GM12878 (cell line): Measurements from ENCODE around the gene WTAP. TPM values are rescaled to one million over a fixed set of nuclear protein-coding genes. Genes with fewer than 3 reads are reported as not detected.

ENCODE experiments used
- ATAC-seq: fragments of 200-7000 bp; cut with Tn5 transposase; 3 replicates; pipeline ENCODE4 v1.9.1; 2020; ENCODE audit warnings: mild to moderate bottlenecking, moderate library complexity
- BruUV-seq: library from RNA; stranded (reverse); fragments of 400-500 nt; replicated peaks from 2 replicates; lab custom pipeline; 2021; lab: Mats Ljungman, UMichigan
- CTCF ChIA-PET: fragments of 300-600 bp; sonication (Branson Sonifier 250); formaldehyde crosslinking; extraction: SDS; loops from one replicate; lab custom pipeline; 2021; ENCODE audit warnings: inconsistent platforms; lab: Yijun Ruan, JAX
- POLR2A ChIA-PET: fragments of 350-600 bp; formaldehyde crosslinking; extraction: SDS; loops from one replicate; lab custom pipeline; 2021; ENCODE audit warnings: inconsistent platforms; lab: Charles Lee
- RAD21 ChIA-PET: fragments of 300-600 bp; sonication (Branson Sonifier 250); formaldehyde crosslinking; loops from one replicate; lab custom pipeline; 2023; ENCODE audit warnings: antibody characterized with exemption; ENCODE audit not compliant: unreplicated experiment; lab: Charles Lee
- SMC1A ChIA-PET: fragments of 300-600 bp; sonication (Branson Sonifier 250); formaldehyde crosslinking; loops from one replicate; lab custom pipeline; 2023; ENCODE audit not compliant: unreplicated experiment, uncharacterized antibody; lab: Charles Lee
- DNase-seq: peaks from one replicate; pipeline ENCODE4 v3.0.0-alpha.2; 2011; ENCODE audit warnings: low read depth, low spot score
- FAIRE-seq: peaks from 3 replicates; lab custom pipeline; 2011; peaks lifted over from hg19 to GRCh38; lab: Jason Lieb, UNC
- H2AFZ ChIP-seq: 2 replicates; pipeline ENCODE4 v1.6.0; 2011; ENCODE audit warnings: low read depth, low read length, control low read depth; ENCODE audit not compliant: control insufficient read depth
- H3K27ac ChIP-seq: 2 replicates; pipeline ENCODE4 v1.5.1; 2011; ENCODE audit warnings: control low read depth; ENCODE audit not compliant: control insufficient read depth, insufficient read depth
- H3K27me3 ChIP-seq, 2 experiments: replicated peaks in 1 of 2; 2 replicates each; pipeline versions ENCODE4 v1.6.0 to v1.6.1; 2011; ENCODE audit warnings: low read length in 1 of 2; ENCODE audit not compliant: control insufficient read depth in 2 of 2, insufficient read depth in 2 of 2
- H3K36me3 ChIP-seq, 2 experiments: 2 replicates each; pipeline ENCODE4 v1.5.1; 2011; ENCODE audit warnings: low read length in 1 of 2; ENCODE audit not compliant: control insufficient read depth in 2 of 2, insufficient read depth in 2 of 2
- H3K4me1 ChIP-seq: 2 replicates; pipeline ENCODE4 v1.6.1; 2011; ENCODE audit warnings: mild to moderate bottlenecking, low read length, moderate library complexity, mixed read lengths; ENCODE audit not compliant: control insufficient read depth, insufficient read depth
- H3K4me2 ChIP-seq: 2 replicates; pipeline ENCODE4 v1.6.0; 2011; ENCODE audit warnings: control low read depth; ENCODE audit not compliant: control insufficient read depth, insufficient read depth
- H3K4me3 ChIP-seq: fragments of 200-600 bp; sonication (generic); 2 replicates; pipeline ENCODE4 v1.5.1; 2016
- H3K79me2 ChIP-seq: 2 replicates; pipeline ENCODE4 v1.6.0; 2011; ENCODE audit warnings: low read length; ENCODE audit not compliant: control insufficient read depth, insufficient read depth
- H3K9ac ChIP-seq: 2 replicates; pipeline ENCODE4 v1.8.0; 2011; ENCODE audit warnings: low read length, control low read depth, mixed read lengths; ENCODE audit not compliant: control insufficient read depth, insufficient read depth
- H3K9me3 ChIP-seq: replicated peaks from 3 replicates; pipeline ENCODE4 v1.5.1; 2011; ENCODE audit warnings: mild to moderate bottlenecking, low read length; ENCODE audit not compliant: control insufficient read depth, insufficient read depth
- H4K20me1 ChIP-seq: 2 replicates; pipeline ENCODE4 v1.6.0; 2011; ENCODE audit not compliant: control insufficient read depth, insufficient read depth
- ASH2L ChIP-seq: fragments of 300-600, 200-600 bp; sonication (generic); IDR thresholded peaks from 2 replicates; pipeline ENCODE4 v1.6.1; 2017; ENCODE audit warnings: low read depth, mild to moderate bottlenecking, borderline replicate concordance
- BACH1 ChIP-seq: fragments of 450-650 bp; IDR thresholded peaks from 2 replicates; pipeline ENCODE4 v1.6.1; 2017; ENCODE audit warnings: mild to moderate bottlenecking, borderline replicate concordance
- BMI1 ChIP-seq: fragments of 450-650 bp; IDR thresholded peaks from 2 replicates; pipeline ENCODE4 v1.6.1; 2016; ENCODE audit warnings: mild to moderate bottlenecking, moderate library complexity, borderline replicate concordance
- BRCA1 ChIP-seq: IDR thresholded peaks from 2 replicates; pipeline ENCODE4 v1.6.1; 2011; ENCODE audit warnings: low read depth, low read length, improper control_type of control experiment
- CBX3 ChIP-seq: fragments of 200-600 bp; sonication (generic); IDR thresholded peaks from 2 replicates; pipeline ENCODE4 v1.6.1; 2016; ENCODE audit warnings: low read depth, borderline replicate concordance
- CREM ChIP-seq: IDR thresholded peaks from 2 replicates; pipeline ENCODE4 v1.6.1; 2014; ENCODE audit warnings: antibody characterized with exemption, low read depth
- ESRRA ChIP-seq: IDR thresholded peaks from 2 replicates; pipeline ENCODE4 v1.6.1; 2012; ENCODE audit warnings: mild to moderate bottlenecking, low read length, improper control_type of control experiment
- GABPA ChIP-seq: IDR thresholded peaks from 2 replicates; pipeline ENCODE4 v1.6.1; 2014; ENCODE audit warnings: antibody characterized with exemption, low read depth, mild to moderate bottlenecking, inconsistent platforms
- IKZF2 ChIP-seq, 2 experiments: fragments of 450-650 bp; IDR thresholded peaks; 2 replicates each; pipeline ENCODE4 v1.6.1; 2017; ENCODE audit warnings: mild to moderate bottlenecking in 2 of 2, moderate library complexity in 2 of 2
- JUND ChIP-seq: IDR thresholded peaks from 2 replicates; pipeline ENCODE4 v1.6.1; 2012; ENCODE audit warnings: low read depth, mild to moderate bottlenecking, low read length, improper control_type of control experiment, moderate library complexity
- MTA3 ChIP-seq: IDR thresholded peaks from 2 replicates; pipeline ENCODE4 v1.6.1; 2012; ENCODE audit warnings: low read length, inconsistent platforms, borderline replicate concordance
- MXI1 ChIP-seq: fragments of 150-350 bp; IDR thresholded peaks from 2 replicates; pipeline ENCODE4 v1.6.1; 2011; ENCODE audit warnings: low read depth, mild to moderate bottlenecking, inconsistent platforms, low read length, improper control_type of control experiment
- NR2C2 ChIP-seq: IDR thresholded peaks from 2 replicates; pipeline ENCODE4 v1.6.1; 2011; ENCODE audit warnings: borderline replicate concordance, low read depth; ENCODE audit not compliant: control insufficient read depth, insufficient read length
- SUZ12 ChIP-seq: fragments of 200-600 bp; sonication (generic); IDR thresholded peaks from one replicate; pipeline ENCODE4 v1.6.1; 2018; ENCODE audit warnings: antibody characterized with exemption, mild to moderate bottlenecking; ENCODE audit not compliant: unreplicated experiment
- TBL1XR1 ChIP-seq: IDR thresholded peaks from 2 replicates; pipeline ENCODE4 v1.6.1; 2012; ENCODE audit warnings: low read depth, low read length, improper control_type of control experiment
- TCF12 ChIP-seq: IDR thresholded peaks from 2 replicates; pipeline ENCODE4 v1.6.1; 2011; ENCODE audit warnings: low read depth, mild to moderate bottlenecking, low read length
- TCF3 ChIP-seq: IDR thresholded peaks from 2 replicates; pipeline ENCODE4 v1.6.1; 2012; ENCODE audit warnings: low read depth, mild to moderate bottlenecking, low read length, borderline replicate concordance; ENCODE audit not compliant: insufficient read depth
- WGBS: methylation state at CpG from one replicate; pipeline ENCODE4 v1.1.6; 2016; ENCODE audit warnings: low lambda C conversion rate; ENCODE audit not compliant: insufficient replicate concordance, insufficient coverage; ENCODE audit errors: missing lambda C conversion rate; 5-methylcytosine and 5-hydroxymethylcytosine counted together
- in situ Hi-C: fragments of 300-500 bp; cut with MboI; formaldehyde crosslinking; loops from 9 replicates; pipeline ENCODE4 v1.14.3; 2018; ENCODE audit warnings: mixed read lengths
- intact Hi-C: fragments of 100-400 bp; cut with micrococcal nuclease; formaldehyde crosslinking; loops from one replicate; pipeline ENCODE4 v1.14.2; 2022; ENCODE audit not compliant: unreplicated experiment
- polyA plus RNA-seq, 11 experiments: library from polyadenylated mRNA; depleted of rRNA in 4 of 11; unstranded in 6 of 11; stranded (reverse) in 5 of 11; fragments of >200 nt; fragmentation: Nextera tagmentation in 4 of 11; fragmentation: Illumina TruSeq in 1 of 11; extraction: Ambion mirVana in 4 of 11; extraction: Trizol in 1 of 11; gene quantifications; 1 replicate in 1 of 11; 2 replicates in 10 of 11; pipeline versions ENCODE4 v1.2.1 to v1.2.3, GENCODE V29; 2011 to 2016; ENCODE audit warnings: inconsistent platforms in 2 of 11, missing spikeins in 2 of 11, low read depth in 1 of 11
- total RNA-seq, 4 experiments: library from RNA; depleted of rRNA in 3 of 4; stranded (reverse); fragments of >200 nt in 3 of 4; fragmentation: Illumina TruSeq in 1 of 4; extraction: Trizol in 1 of 4; gene quantifications; 2 replicates each; pipeline versions ENCODE4 v1.2.1 to v1.2.3, GENCODE V29; 2013 to 2021
- TF ChIP-seq, protein P1 (sequence below): fragments of 150-350 bp; IDR thresholded peaks from 2 replicates; pipeline ENCODE4 v1.6.1; 2016; ENCODE audit warnings: low read depth, low read length
- TF ChIP-seq, protein P2 (sequence below): fragments of 450-650 bp; IDR thresholded peaks from 2 replicates; pipeline ENCODE4 v1.6.1; 2016; ENCODE audit warnings: mild to moderate bottlenecking
- TF ChIP-seq, protein P3 (sequence below), 3 experiments: IDR thresholded peaks in 2 of 3; conservative IDR thresholded peaks in 1 of 3; 2 replicates each; pipeline ENCODE4 v1.5.1; 2011; ENCODE audit warnings: low read depth in 3 of 3, low read length in 3 of 3, mild to moderate bottlenecking in 3 of 3, control low read depth in 2 of 3, moderate library complexity in 2 of 3, inconsistent platforms in 1 of 3, mixed read lengths in 1 of 3; ENCODE audit not compliant: control insufficient read depth in 2 of 3, insufficient read depth in 1 of 3; ENCODE audit errors: extremely low read depth in 1 of 3

The WTAP gene
- total and polyA plus RNA-seq, 10 of the 15 experiments (the other 5 are each of a cell fraction or from before 2014, with no cell fraction given): 38.7 to 132 (median 83.1) TPM

DNA sequence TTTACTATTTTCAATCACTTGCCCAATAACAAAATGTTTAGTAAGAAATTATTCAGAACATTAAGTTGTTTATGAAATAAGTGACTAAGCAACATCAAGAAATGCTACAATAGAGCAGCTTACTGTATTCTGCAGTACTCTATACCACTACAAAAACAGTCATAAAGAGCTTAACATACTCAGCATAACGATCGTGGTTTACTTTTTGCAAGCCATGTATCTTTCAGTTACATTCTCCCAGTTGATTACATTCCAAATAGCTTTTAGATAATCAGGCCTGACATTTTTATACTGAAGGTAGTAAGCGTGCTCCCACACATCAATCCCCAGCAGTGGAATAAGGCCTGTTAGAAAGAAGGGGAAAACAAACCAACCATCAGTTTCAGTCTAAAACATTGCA, 45.0 kb upstream of the WTAP start:
- 98% methylated on average over 3 of the region's 3 CpGs for WGBS
- H3K36me3 ChIP-seq: peaks cover 0 to 22% of the 10 kb centered on the region in 2 experiments; a peak in 3 of 4 replicates
- CTCF ChIA-PET: interaction anchor here (0.7 to 2.4 kb wide), 5 partner anchors 9 to 318 kb away, joined by 3 to 10 read pairs (median 3); no protein-coding TSS in a partner anchor
- intact Hi-C loops (no loop called here), in situ Hi-C loops (no loop called here)
- POLR2A ChIA-PET: no interaction called here
- no peak overlapping the region for H3K4me3 ChIP-seq
- DNase-seq (no peak), FAIRE-seq (no peak), ATAC-seq (0 out of 3 replicates have a peak, but pooled peaks have one; percentile 24)
- SMC1A ChIA-PET: interaction anchor here (1.2 to 1.6 kb wide), 3 partner anchors 9 to 384 kb away, joined by 3 to 4 read pairs (median 3); no protein-coding TSS in a partner anchor
- no peak for TF ChIP-seq CREM
- TF ChIP-seq, protein P1, sequence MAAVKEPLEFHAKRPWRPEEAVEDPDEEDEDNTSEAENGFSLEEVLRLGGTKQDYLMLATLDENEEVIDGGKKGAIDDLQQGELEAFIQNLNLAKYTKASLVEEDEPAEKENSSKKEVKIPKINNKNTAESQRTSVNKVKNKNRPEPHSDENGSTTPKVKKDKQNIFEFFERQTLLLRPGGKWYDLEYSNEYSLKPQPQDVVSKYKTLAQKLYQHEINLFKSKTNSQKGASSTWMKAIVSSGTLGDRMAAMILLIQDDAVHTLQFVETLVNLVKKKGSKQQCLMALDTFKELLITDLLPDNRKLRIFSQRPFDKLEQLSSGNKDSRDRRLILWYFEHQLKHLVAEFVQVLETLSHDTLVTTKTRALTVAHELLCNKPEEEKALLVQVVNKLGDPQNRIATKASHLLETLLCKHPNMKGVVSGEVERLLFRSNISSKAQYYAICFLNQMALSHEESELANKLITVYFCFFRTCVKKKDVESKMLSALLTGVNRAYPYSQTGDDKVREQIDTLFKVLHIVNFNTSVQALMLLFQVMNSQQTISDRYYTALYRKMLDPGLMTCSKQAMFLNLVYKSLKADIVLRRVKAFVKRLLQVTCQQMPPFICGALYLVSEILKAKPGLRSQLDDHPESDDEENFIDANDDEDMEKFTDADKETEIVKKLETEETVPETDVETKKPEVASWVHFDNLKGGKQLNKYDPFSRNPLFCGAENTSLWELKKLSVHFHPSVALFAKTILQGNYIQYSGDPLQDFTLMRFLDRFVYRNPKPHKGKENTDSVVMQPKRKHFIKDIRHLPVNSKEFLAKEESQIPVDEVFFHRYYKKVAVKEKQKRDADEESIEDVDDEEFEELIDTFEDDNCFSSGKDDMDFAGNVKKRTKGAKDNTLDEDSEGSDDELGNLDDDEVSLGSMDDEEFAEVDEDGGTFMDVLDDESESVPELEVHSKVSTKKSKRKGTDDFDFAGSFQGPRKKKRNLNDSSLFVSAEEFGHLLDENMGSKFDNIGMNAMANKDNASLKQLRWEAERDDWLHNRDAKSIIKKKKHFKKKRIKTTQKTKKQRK: no peak
- TF ChIP-seq TBL1XR1: no peak
- no peak for TF ChIP-seq GABPA
- TF ChIP-seq MTA3: no peak
- no peak for TF ChIP-seq BMI1
- no peak for TF ChIP-seq SUZ12
- TF ChIP-seq BACH1: no peak
- TF ChIP-seq IKZF2 (IDR thresholded peaks at IDR 0.05): no peak
- TF ChIP-seq BRCA1: no peak
- no peak for TF ChIP-seq NR2C2
- TF ChIP-seq JUND: no peak
- no peak for TF ChIP-seq ESRRA
- TF ChIP-seq ASH2L: no peak
- TF ChIP-seq, protein P2, sequence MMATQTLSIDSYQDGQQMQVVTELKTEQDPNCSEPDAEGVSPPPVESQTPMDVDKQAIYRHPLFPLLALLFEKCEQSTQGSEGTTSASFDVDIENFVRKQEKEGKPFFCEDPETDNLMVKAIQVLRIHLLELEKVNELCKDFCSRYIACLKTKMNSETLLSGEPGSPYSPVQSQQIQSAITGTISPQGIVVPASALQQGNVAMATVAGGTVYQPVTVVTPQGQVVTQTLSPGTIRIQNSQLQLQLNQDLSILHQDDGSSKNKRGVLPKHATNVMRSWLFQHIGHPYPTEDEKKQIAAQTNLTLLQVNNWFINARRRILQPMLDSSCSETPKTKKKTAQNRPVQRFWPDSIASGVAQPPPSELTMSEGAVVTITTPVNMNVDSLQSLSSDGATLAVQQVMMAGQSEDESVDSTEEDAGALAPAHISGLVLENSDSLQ: no peak
- TF ChIP-seq, protein P3, sequence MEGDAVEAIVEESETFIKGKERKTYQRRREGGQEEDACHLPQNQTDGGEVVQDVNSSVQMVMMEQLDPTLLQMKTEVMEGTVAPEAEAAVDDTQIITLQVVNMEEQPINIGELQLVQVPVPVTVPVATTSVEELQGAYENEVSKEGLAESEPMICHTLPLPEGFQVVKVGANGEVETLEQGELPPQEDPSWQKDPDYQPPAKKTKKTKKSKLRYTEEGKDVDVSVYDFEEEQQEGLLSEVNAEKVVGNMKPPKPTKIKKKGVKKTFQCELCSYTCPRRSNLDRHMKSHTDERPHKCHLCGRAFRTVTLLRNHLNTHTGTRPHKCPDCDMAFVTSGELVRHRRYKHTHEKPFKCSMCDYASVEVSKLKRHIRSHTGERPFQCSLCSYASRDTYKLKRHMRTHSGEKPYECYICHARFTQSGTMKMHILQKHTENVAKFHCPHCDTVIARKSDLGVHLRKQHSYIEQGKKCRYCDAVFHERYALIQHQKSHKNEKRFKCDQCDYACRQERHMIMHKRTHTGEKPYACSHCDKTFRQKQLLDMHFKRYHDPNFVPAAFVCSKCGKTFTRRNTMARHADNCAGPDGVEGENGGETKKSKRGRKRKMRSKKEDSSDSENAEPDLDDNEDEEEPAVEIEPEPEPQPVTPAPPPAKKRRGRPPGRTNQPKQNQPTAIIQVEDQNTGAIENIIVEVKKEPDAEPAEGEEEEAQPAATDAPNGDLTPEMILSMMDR (IDR thresholded peaks at IDR 0.05 in 2 of 3, conservative IDR thresholded peaks at IDR 0.05 in 1 of 3; ENCODE audit: control insufficient read depth in 2 of 3, extremely low read depth in 1 of 3, insufficient read depth in 1 of 3, low read depth in 3 of 3, low read length in 3 of 3): no peak
- no peak for TF ChIP-seq CBX3
- no peak for TF ChIP-seq TCF3
- TF ChIP-seq MXI1: no peak
- TF ChIP-seq TCF12: no peak
- H3K4me1 ChIP-seq: no peaks in the 10 kb centered on the region
- H2AFZ ChIP-seq: no peak overlapping the region
- H3K79me2 ChIP-seq: no peaks in the 10 kb centered on the region
- H4K20me1 ChIP-seq: no peaks in the 10 kb centered on the region
- no peak overlapping the region for H3K4me2 ChIP-seq
- H3K9ac ChIP-seq: no peak overlapping the region
- H3K9me3 ChIP-seq: no peaks in the 10 kb centered on the region
- RAD21 ChIA-PET: no interaction called here
- H3K27me3 ChIP-seq: no peaks in the 10 kb centered on the region
- H3K27ac ChIP-seq: no peak overlapping the region
- BruUV-seq: no TSS peak
